HepG2 (cell line): ENCODE measurements around the gene PPFIA4. TPM values are rescaled to one million over a fixed set of nuclear protein-coding genes. Genes with fewer than 3 reads are reported as not detected.

Experiments used
- ATAC-seq: fragments of 200-7000 bp; cut with Tn5 transposase; 3 replicates; pipeline ENCODE4 v1.9.1; 2020; ENCODE audit warnings: mild to moderate bottlenecking, moderate library complexity
- BruUV-seq: library from RNA; stranded (reverse); fragments of 400-500 nt; replicated peaks from 2 replicates; lab custom pipeline; 2021; lab: Mats Ljungman, UMichigan
- CTCF ChIA-PET: fragments of 300-600 bp; formaldehyde crosslinking; extraction: SDS; loops from one replicate; lab custom pipeline; 2021; ENCODE audit warnings: low total read pairs, inconsistent platforms, low intra/inter-chr PET ratio; lab: Yijun Ruan, JAX
- POLR2A ChIA-PET: fragments of 350-600 bp; sonication (Branson Sonifier 250); formaldehyde crosslinking; loops from one replicate; lab custom pipeline; 2020; ENCODE audit warnings: antibody characterized with exemption, inconsistent platforms; lab: Yijun Ruan, JAX
- DNase-seq: peaks from one replicate; pipeline ENCODE4 v3.0.0-alpha.2; 2015; ENCODE audit warnings: low spot score
- FAIRE-seq: peaks from 3 replicates; lab custom pipeline; 2011; peaks lifted over from hg19 to GRCh38; lab: Jason Lieb, UNC
- H2AFZ ChIP-seq: one replicate; pipeline ENCODE4 v1.6.1; 2011; ENCODE audit warnings: low read length, inconsistent platforms
- H3K27ac ChIP-seq: fragments of 300-600 bp; 3 replicates; pipeline ENCODE4 v1.8.0; 2011; ENCODE audit warnings: mixed run types, mild to moderate bottlenecking, mixed read lengths, low read length, inconsistent platforms; ENCODE audit not compliant: insufficient read depth; ENCODE audit errors: extremely low read length
- H3K27me3 ChIP-seq, 2 experiments: fragments of 200-600 bp in 1 of 2; 2 replicates in 1 of 2; 3 replicates in 1 of 2; pipeline versions ENCODE4 v1.6.0 to v1.8.0; 2011; ENCODE audit warnings: low read length in 2 of 2, mild to moderate bottlenecking in 2 of 2, moderate library complexity in 2 of 2, inconsistent platforms in 1 of 2; ENCODE audit not compliant: insufficient read depth in 2 of 2, control insufficient read depth in 1 of 2
- H3K36me3 ChIP-seq, 2 experiments: fragments of 200-600 bp in 1 of 2; replicated peaks in 1 of 2; 2 replicates in 1 of 2; 3 replicates in 1 of 2; pipeline versions ENCODE4 v1.5.1 to v1.8.0; 2011; ENCODE audit warnings: low read length in 2 of 2, inconsistent platforms in 1 of 2; ENCODE audit not compliant: insufficient read depth in 2 of 2, control insufficient read depth in 1 of 2
- H3K4me1 ChIP-seq: 2 replicates; pipeline ENCODE4 v1.5.1; 2012; ENCODE audit warnings: low read length, inconsistent platforms; ENCODE audit not compliant: insufficient read depth
- H3K4me2 ChIP-seq: 2 replicates; pipeline ENCODE4 v1.6.0; 2011; ENCODE audit warnings: low read depth, low read length, inconsistent platforms
- H3K4me3 ChIP-seq, 3 experiments: fragments of 200-600 bp in 1 of 3; sonication (generic), shearing (Covaris generic) in 1 of 3; replicated peaks in 1 of 3; 2 replicates each; pipeline ENCODE4 v1.5.1; 2011 to 2016; ENCODE audit warnings: low read length in 3 of 3, inconsistent platforms in 2 of 3, low read depth in 2 of 3, mild to moderate bottlenecking in 2 of 3, control low read depth in 1 of 3, mixed read lengths in 1 of 3; ENCODE audit not compliant: insufficient read depth in 1 of 3
- H3K79me2 ChIP-seq: one replicate; pipeline ENCODE4 v1.6.1; 2011; ENCODE audit warnings: low read length, inconsistent platforms; ENCODE audit not compliant: insufficient read depth
- H3K9ac ChIP-seq: 2 replicates; pipeline ENCODE4 v1.6.0; 2011; ENCODE audit warnings: mild to moderate bottlenecking, low read depth, low read length, inconsistent platforms; ENCODE audit not compliant: insufficient read depth
- H3K9me3 ChIP-seq: 2 replicates; pipeline ENCODE4 v1.5.1; 2012; ENCODE audit warnings: mild to moderate bottlenecking, low read length
- H4K20me1 ChIP-seq: 2 replicates; pipeline ENCODE4 v1.6.0; 2011; ENCODE audit warnings: inconsistent platforms, mild to moderate bottlenecking, low read length, moderate library complexity; ENCODE audit not compliant: insufficient read depth
- BRD4 ChIP-seq: sonication (generic); formaldehyde crosslinking; IDR thresholded peaks from 2 replicates; pipeline ENCODE4 v1.4.0; 2020; ENCODE audit warnings: missing genetic modification reagents
- GRHL1 ChIP-seq: sonication (generic); formaldehyde crosslinking; conservative IDR thresholded peaks from 2 replicates; pipeline ENCODE4 v1.8.0; 2022; ENCODE audit warnings: missing genetic modification reagents
- HNF1A ChIP-seq, 2 experiments: sonication (generic) in 1 of 2; formaldehyde crosslinking in 1 of 2; IDR thresholded peaks; 2 replicates each; pipeline versions ENCODE4 v1.4.0 to v1.6.1; 2016 to 2020; ENCODE audit warnings: borderline replicate concordance in 1 of 2, low read depth in 1 of 2, mild to moderate bottlenecking in 1 of 2, missing genetic modification reagents in 1 of 2
- HNRNPL ChIP-seq: fragments of 200-400 bp; formaldehyde crosslinking; IDR thresholded peaks from 2 replicates; pipeline ENCODE4 v1.6.1; 2017; ENCODE audit warnings: mild to moderate bottlenecking, low read depth, low read length
- JUND ChIP-seq: sonication (generic); formaldehyde crosslinking; IDR thresholded peaks from 2 replicates; pipeline ENCODE4 v1.8.0; 2022; ENCODE audit warnings: mild to moderate bottlenecking, missing genetic modification reagents
- MAZ ChIP-seq, 2 experiments: sonication (generic) in 1 of 2; formaldehyde crosslinking in 1 of 2; IDR thresholded peaks; 2 replicates each; pipeline versions ENCODE4 v1.5.0 to v1.6.1; 2012 to 2020; ENCODE audit warnings: low read depth in 2 of 2, mild to moderate bottlenecking in 2 of 2, borderline replicate concordance in 1 of 2, improper control_type of control experiment in 1 of 2, low read length in 1 of 2, missing genetic modification reagents in 1 of 2, moderate library complexity in 1 of 2
- PATZ1 ChIP-seq: sonication (generic); formaldehyde crosslinking; IDR thresholded peaks from 2 replicates; pipeline ENCODE4 v1.4.0; 2020; ENCODE audit warnings: missing genetic modification reagents
- ZNF431 ChIP-seq: sonication (generic); formaldehyde crosslinking; IDR thresholded peaks from 2 replicates; pipeline ENCODE4 v1.9.0; 2022; ENCODE audit warnings: missing genetic modification reagents, low read depth, mild to moderate bottlenecking, borderline replicate concordance
- ZNF460 ChIP-seq: sonication (generic); formaldehyde crosslinking; IDR thresholded peaks from 2 replicates; pipeline ENCODE4 v1.5.1; 2020; ENCODE audit warnings: missing genetic modification reagents, mild to moderate bottlenecking, borderline replicate concordance
- WGBS: methylation state at CpG from one replicate; pipeline ENCODE4 v1.1.6; 2017; ENCODE audit warnings: low lambda C conversion rate; 5-methylcytosine and 5-hydroxymethylcytosine counted together
- in situ Hi-C: cut with HindIII; loops from 2 replicates; pipeline ENCODE4 v1.10.0; 2017; ENCODE audit warnings: low pct_unique_long_range_greater_than_20kb; ENCODE audit not compliant: extremely low pct_ligation_motif_present
- intact Hi-C: fragments of 100-400 bp; cut with micrococcal nuclease; formaldehyde crosslinking; loops from one replicate; pipeline ENCODE4 v1.10.0; 2022; ENCODE audit not compliant: unreplicated experiment
- polyA plus RNA-seq, 8 experiments: library from polyadenylated mRNA; depleted of rRNA in 3 of 8; stranded (reverse) in 7 of 8; unstranded in 1 of 8; fragments of >200 nt; fragmentation: Illumina TruSeq in 4 of 8; extraction: Trizol in 4 of 8; gene quantifications; 2 replicates each; pipeline versions ENCODE4 v1.2.1 to v1.2.3, GENCODE V29; 2011 to 2016; ENCODE audit warnings: low read depth in 4 of 8, missing spikeins in 1 of 8, mixed read lengths in 1 of 8; ENCODE audit not compliant: insufficient read depth in 1 of 8
- total RNA-seq, 5 experiments: library from RNA; depleted of rRNA; stranded (reverse); fragments of >200 nt; fragmentation: Illumina TruSeq; extraction: Trizol; gene quantifications; 2 replicates each; pipeline ENCODE4 v1.2.3, GENCODE V29; 2016; ENCODE audit warnings: low read depth in 1 of 5

PPFIA4 gene
- total and polyA plus RNA-seq, 2 of the 13 experiments (the other 11 are each of a cell fraction or from before 2014, with no cell fraction given): 6.4 TPM; not detected in 1

- no peak for FAIRE-seq
- H3K4me3 ChIP-seq: no peak overlapping the region
- H3K4me1 ChIP-seq: peaks cover 23% of the 10 kb centered on the region; the same call in 1 of the 2 replicates
- H3K9ac ChIP-seq: no peak overlapping the region
- no TSS peak for BruUV-seq
- no peak overlapping the region for H3K4me2 ChIP-seq
- peaks cover 8 to 30% of the 10 kb centered on the region in 2 experiments; a peak in 4 of 5 replicates for H3K27me3 ChIP-seq
- no peak for DNase-seq
- no peaks in the 10 kb centered on the region for H3K36me3 ChIP-seq
- no peaks in the 10 kb centered on the region for H4K20me1 ChIP-seq
- no peak overlapping the region for H2AFZ ChIP-seq
- ATAC-seq: no peak
- TF ChIP-seq ZNF460 (CRISPR knock-in tag) (no peak), HNF1A (IDR thresholded peaks at IDR 0.05; ENCODE audit: low read depth) (no peak), HNF1A (CRISPR knock-in tag; IDR thresholded peaks at IDR 0.05; ENCODE audit: borderline replicate concordance) (no peak), JUND (CRISPR knock-in tag) (no peak), ZNF431 (CRISPR knock-in tag) (no peak), PATZ1 (CRISPR knock-in tag) (no peak), BRD4 (CRISPR knock-in tag) (no peak), MAZ (IDR thresholded peaks at IDR 0.05; ENCODE audit: borderline replicate concordance, low read depth, low read length) (no peak), MAZ (CRISPR knock-in tag; IDR thresholded peaks at IDR 0.05; ENCODE audit: low read depth) (no peak), GRHL1 (CRISPR knock-in tag) (no peak), HNRNPL (no peak)
- TF ChIP-seq, all 625 proteins: peak for 0
- Histone ChIP-seq H3K9me3 (no peaks in the 10 kb centered on the region), H3K27ac (no peak overlapping the region), H3K79me2 (no peaks in the 10 kb centered on the region)
- in situ Hi-C loops: no loop called here
- WGBS: 41% methylated on average over 11 of the region's 12 CpGs
- CTCF ChIA-PET: no interaction called here
- POLR2A ChIA-PET: no interaction called here
- intact Hi-C loops: no loop called here
These were observed 100.8 kb downstream of the PPFIA4 start for GRCh38 chr1:203126866-203127665.
